Ureter (tissue), 1 donor: ENCODE measurements around the gene TMCO4. TPM values are rescaled to one million over a fixed set of nuclear protein-coding genes. Genes with fewer than 3 reads are reported as not detected.

Experiments
- DNase-seq: peaks from one replicate; pipeline ENCODE4 v3.0.0-alpha.2; 2020; ENCODE audit warnings: low spot score
- total RNA-seq: library from RNA; stranded (reverse); gene quantifications from one replicate; pipeline ENCODE4 v1.2.4, GENCODE V29; 2023
- donor health status: DM: yes; HTN: yes; CAD: no.

TMCO4 gene
- total RNA-seq, 1 donor from 2014 or later: 60.8 TPM

- DNase-seq: no peak
Measured at GRCh38 chr1:19775831-19776230, 23.9 kb downstream of the TMCO4 start.

- DNase-seq: no peak
Measured at GRCh38 chr1:19775317-19775716, 24.4 kb downstream of the TMCO4 start.

- no peak for DNase-seq
Measured at GRCh38 chr1:19774180-19774785, 25.4 kb downstream of the TMCO4 start.

- DNase-seq: no peak
Measured at GRCh38 chr1:19773485-19773884, 26.2 kb downstream of the TMCO4 start.

GRCh38 chr1:19772053-19772452, 27.7 kb downstream of the TMCO4 start:
- no peak for DNase-seq

GRCh38 chr1:19771350-19771749, 28.4 kb downstream of the TMCO4 start:
- DNase-seq: no peak

- DNase-seq: no peak
Measured at GRCh38 chr1:19770436-19771190, 29.1 kb downstream of the TMCO4 start.

GRCh38 chr1:19769211-19769932, 30.3 kb downstream of the TMCO4 start:
- no peak for DNase-seq

GRCh38 chr1:19768353-19769210, 31.1 kb downstream of the TMCO4 start:
- no peak for DNase-seq

- DNase-seq: peak; percentile 70
Measured at GRCh38 chr1:19765623-19766022, 34.1 kb downstream of the TMCO4 start.

GRCh38 chr1:19764848-19765247, 34.9 kb downstream of the TMCO4 start:
- DNase-seq: no peak

GRCh38 chr1:19762175-19762779, 37.4 kb downstream of the TMCO4 start:
- DNase-seq: no peak

- DNase-seq: no peak
Measured at GRCh38 chr1:19759740-19760089, 40.0 kb downstream of the TMCO4 start.

GRCh38 chr1:19758227-19758830, 41.4 kb downstream of the TMCO4 start:
- no peak for DNase-seq

- no peak for DNase-seq
Measured at GRCh38 chr1:19757641-19758040, 42.1 kb downstream of the TMCO4 start.

- DNase-seq: no peak
Measured at GRCh38 chr1:19756480-19756879, 43.2 kb downstream of the TMCO4 start.

GRCh38 chr1:19754482-19754881, 45.2 kb downstream of the TMCO4 start:
- peak; percentile 53 for DNase-seq

GRCh38 chr1:19752083-19752696, 47.5 kb downstream of the TMCO4 start:
- DNase-seq: no peak

GRCh38 chr1:19750882-19751276, 48.8 kb downstream of the TMCO4 start:
- no peak for DNase-seq

- DNase-seq: no peak
Measured at GRCh38 chr1:19750101-19750881, 49.4 kb downstream of the TMCO4 start.
